Suppressor macrophage (primary cell): ENCODE data around the gene GPR176.
"Not testable (repeated sequence)": the region's sequence is repeated elsewhere in the genome, so short reads cannot be mapped to it uniquely, and the experiment has no call there.

ENCODE experiments used
- DNase-seq, 4 experiments: peaks; one replicate each; pipeline ENCODE4 v3.0.0-alpha.2; 2020 to 2022

The GPR176 gene

DNA sequence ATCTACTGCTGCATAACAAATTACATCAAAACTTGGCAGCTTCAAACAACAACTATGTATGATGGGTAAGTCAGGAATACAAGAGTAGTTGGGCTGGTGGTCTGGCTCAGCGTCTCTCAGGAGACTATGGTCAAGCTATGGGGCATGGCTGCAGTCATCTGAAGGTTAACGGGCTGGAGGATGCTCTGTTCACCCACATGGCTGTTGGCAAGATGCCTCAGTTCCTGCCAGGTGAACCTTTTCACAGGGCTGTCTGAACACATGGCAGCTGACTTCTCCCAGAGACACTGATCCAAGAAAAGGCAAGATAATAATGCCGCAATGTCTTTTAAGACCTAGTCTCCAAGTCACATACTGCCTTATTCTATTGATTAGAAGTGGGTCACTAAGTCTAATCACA lies 63.7 kb downstream of the GPR176 start:
- no peak for DNase-seq

DNA sequence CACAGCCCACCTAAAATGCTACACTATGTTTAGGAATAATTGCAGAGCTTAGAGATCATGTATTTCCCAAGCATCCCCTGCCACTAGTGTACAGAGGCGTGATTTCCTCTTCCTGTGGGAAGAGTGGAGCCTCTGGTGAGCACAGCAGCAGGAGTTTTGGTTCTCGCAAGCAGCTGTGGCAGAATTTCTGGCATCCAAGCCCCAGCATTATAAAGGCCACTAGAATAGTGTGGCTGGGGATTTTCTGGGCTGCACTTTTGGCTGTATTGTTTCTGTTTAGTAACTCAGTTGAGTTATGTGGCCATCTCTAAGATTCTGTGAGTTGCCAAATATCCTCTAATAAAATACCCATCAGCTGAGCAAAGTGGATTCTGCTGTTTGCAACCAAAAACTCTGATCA lies 64.7 kb downstream of the GPR176 start:
- peak in 1 of 4 experiments; percentile 6 for DNase-seq

DNA sequence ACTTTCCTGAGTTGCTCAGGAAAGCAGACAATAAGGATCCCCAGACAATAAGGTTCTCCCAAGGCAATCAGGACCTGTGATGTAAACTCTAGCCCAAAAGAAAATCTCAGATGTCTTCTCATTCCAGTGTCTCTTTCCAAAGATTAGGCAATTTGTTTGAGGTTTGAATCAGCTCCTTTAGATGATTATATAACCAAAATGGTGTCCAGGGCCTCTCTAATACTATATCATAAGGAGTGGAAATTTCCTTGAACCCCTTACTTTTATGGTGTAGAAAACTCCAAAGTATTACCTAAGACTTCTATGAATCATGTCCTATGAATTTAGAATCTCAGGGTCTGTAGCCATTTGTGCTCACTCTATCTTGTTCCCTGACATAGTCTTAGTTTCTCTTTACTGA lies 65.9 kb downstream of the GPR176 start:
- DNase-seq: no peak

DNA sequence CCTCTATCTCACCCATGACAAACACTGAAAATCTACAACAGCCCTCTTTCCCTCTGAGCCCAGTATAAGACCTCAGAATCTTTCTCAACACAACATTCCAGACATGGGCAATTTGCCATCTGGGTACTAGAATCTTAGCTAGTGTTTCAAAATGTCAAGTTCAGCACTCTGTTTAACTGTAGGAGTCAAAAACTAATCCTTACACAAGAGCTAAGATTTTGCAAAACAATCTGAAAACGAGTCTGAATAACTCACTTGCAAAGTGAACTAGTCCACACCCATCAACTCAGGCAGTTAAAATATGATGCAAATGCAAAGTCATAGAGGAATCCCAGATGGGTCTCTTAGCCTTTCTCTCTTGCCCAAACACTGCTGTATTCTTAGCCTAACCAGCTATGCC lies 67.8 kb downstream of the GPR176 start:
- DNase-seq: peak in 2 of 4 experiments; percentile 7 to 18

DNA sequence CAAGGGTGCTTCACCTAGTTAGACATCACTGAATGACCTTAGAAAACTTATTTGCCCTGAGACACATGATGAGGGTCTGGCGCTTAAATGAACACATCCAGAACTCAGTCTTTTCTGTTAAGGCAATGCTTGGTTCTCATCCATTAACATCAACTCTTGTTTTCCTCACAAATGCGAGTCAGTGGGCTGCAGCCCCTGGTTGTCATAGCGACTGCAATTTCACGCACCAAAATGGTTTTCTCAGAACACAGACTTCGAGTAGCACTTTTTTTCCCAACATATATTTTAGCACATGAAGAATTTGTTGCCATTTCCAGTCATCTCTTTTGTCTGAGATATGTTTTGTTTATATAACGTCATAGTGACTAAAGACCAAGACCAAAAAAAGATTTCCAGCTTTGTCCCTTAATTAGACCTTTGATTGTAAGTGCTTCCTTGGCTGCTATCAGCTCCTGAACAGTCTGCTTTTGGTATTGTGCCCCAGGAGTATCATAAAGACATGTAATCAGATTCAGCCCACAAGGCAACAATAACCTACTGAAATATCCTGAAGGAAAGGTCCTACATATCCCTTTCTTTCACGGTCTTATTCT lies 68.5 kb downstream of the GPR176 start:
- no peak for DNase-seq

DNA sequence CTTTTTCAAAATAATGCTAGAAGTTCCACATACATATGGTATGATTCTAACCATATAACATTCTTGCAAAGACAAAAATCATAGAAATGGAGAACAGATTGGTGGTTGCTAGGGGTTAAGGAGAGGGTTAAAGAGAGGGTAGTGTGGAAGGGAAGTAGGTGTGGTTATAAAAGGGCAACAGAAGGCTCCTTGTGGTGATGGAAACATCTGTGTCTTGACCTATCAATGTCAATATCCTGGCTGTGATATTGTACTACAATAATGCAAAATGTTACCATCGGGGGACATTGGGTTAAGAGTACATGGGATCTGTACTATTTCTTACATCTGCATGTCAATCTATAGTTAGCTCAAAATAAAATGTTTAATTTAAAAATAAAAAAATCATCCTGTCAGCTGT lies 69.6 kb downstream of the GPR176 start:
- no peak for DNase-seq

DNA sequence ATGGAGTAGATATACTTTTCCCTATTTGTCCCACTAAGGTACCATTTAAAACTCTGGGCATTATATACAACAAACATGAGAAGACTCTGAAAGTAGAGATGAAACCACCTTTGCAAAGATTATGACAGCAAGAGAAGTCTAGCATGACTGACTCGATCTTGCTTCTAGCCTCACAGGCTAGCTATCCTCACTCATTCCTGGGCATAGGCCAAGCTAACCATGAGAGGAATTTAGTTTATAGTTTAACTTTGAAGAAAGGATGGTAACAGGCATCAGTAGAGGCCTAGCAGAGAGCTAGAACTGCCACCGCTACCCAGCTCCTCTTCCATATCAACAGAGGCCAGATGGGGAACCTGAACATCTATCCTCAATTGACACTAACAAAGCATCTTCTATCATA lies 74.0 kb downstream of the GPR176 start:
- DNase-seq: no peak

DNA sequence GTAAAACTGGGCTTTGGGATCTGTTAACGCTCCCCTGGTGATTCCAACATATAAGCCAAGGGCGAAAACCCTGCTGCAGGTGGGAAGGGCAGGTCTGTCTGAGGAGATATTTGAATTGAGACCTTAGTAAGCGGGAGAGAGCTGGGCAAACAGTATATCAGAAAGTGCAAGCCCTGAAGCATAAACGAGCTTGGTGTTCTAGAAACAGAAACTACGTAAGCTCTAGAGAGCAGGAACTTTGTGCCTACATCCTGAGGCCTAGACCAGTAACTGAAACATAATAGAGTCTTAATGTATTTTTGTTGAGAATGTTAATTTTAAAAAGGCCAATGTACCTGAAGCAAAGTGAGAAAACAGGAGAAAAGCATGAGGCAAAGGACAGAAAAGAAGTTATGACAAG lies 74.5 kb downstream of the GPR176 start:
- DNase-seq: no peak

DNA sequence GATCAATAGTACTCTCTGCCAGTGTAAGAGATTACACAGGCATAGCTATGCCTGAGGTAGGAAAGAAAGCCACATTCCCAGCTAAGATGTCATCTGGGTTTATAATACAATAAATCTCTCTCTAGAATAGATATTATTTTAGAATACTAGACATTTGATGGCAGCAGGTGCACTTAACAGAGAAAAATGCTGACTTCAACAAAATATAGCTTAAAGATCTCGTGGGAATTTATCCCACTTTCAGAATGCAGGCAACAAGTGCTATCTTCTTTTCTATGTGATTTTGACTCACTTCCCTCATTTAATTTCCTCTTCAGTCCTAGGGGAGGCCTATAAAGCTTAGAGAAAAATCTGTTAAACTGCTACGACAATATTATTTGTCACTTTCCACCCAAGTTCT lies 76.5 kb downstream of the GPR176 start:
- DNase-seq: no peak

DNA sequence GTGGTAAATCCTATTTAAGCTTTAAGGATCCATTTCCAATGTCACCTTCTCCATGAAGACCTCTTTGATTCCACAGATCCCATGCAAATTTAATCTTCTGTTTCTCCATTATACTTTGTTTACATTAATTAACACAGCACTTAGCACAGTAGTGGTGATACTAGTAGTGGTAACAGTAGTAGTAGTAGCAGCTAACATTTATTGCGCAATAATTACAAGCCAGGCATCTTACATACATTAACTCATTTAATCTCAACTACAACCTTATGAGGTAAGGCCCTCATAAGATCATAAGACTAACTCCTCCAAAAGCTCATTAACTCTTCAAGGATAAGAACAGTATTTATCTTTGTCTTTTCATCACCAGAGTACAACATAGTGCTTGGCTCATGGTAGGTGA lies 82.6 kb downstream of the GPR176 start:
- no peak for DNase-seq

DNA sequence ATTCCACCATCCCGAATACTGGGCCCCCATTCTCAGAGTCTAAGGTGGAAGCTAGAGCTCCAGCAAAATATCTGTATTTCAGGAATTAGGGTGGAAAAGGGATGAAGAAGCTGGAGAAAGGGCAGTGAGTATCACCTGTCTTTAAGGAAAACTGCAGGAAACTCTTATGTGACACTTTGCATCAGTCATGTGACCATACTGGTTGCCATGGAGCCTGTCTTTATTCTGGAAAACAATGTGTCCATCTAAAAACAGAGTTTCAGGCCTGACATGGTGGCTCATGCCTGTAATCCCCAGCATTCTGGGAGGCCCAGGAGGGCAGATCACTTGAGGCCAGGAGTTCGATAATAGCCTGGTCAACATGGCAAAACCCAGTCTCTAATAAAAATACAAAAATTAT lies 84.5 kb downstream of the GPR176 start:
- DNase-seq: no peak

DNA sequence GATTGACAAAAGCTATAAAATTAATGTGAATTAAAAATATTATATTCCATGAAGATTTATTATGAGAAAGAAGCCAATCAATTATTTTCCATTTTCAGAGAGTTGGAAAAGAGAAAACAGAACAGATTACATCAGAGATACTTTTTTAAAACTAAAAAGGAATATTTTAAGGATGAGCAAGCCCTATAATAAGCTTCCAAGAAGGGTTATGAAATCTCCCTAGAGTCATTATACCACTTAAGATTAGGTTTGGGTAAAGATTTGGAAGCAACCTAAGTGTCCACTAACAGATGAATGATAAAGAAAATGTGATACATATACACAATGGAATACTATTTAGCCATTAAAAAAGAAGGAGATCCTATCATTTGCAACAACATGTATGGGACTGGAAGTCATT lies 85.8 kb downstream of the GPR176 start:
- DNase-seq: no peak

DNA sequence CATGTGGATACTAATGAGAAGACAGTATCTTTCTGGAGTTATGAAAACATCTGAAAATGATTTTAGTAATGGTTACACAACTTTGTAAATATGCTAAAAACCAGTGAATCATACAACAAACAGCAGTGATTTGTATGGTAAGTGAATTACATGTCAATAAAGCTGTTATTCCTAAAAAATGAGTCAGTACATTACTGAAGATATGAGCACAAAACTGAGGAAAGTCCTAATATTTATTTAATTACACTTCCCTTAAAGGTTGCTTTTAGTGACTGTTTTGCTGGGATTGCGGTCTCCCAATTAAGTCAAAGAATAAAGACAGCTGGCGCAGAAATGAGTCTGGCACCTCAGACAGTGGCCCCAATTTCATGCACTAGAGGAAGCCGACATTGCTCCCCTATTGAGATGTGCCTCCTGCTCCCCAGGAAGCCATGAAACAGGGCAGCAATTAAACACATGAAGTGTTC lies 86.5 kb downstream of the GPR176 start:
- no peak for DNase-seq

DNA sequence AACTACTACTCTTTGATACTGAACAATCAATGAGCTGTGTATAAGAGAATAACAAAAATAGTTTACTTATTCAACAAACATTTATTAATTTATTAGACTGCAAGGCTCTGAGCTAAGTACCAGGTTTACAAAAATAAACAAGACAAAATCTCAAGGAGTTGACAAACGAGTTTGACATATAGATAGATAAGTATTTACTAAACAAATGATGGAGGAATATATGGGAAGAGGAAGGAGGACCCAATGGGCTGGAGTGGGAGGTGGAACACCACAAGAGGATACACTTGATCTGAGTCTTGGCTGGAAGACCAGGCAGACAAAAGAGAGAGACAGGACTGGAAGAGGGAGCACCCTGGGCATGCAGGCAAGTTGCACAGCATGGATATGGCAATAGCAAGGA lies 89.9 kb downstream of the GPR176 start:
- no peak for DNase-seq

DNA sequence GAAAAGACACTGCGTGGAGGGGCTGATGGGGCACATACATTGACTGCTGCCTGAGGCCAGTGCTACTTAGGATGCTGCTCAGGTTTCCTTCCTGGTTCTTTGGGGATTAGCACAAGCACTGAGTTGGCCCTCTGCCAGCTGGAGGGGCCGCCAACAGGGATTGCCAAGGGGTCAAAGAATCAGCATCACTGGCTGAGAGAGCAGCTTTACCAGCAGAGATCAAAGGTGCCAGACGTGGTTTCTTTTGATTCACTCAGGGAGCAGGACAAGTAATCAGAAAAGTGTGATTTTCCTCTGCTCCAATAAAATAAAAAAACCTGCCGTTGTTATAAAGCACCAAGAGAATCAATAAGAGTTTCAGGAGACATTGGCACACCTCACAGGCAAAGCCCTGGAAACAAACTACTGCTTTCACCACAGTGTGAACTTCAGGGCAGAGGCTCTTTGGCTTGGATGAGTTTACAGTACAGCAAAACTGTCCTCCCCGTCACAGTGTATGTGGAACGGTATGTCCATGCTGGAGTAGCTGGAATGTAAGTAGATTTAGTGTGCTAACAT lies 91.6 kb downstream of the GPR176 start:
- no peak for DNase-seq

DNA sequence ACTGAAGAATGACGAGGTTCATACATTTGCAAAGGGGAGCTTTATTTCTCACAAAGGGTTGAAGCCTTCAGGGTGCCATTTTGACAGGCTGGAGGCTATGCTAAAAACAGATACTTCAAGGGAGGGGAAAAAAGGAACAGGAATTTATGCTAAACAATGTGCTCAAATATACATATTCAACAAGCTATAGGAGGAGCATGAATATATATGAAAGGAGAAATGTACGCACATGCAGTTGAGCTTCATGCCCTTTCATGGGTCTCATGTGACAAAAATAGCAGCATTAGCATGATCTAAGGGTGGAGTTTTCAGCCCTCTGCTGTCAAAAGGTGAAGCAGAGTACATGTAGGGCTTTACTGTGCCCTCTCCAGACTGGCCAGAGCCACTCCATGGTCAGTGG lies 93.1 kb downstream of the GPR176 start:
- DNase-seq: no peak

DNA sequence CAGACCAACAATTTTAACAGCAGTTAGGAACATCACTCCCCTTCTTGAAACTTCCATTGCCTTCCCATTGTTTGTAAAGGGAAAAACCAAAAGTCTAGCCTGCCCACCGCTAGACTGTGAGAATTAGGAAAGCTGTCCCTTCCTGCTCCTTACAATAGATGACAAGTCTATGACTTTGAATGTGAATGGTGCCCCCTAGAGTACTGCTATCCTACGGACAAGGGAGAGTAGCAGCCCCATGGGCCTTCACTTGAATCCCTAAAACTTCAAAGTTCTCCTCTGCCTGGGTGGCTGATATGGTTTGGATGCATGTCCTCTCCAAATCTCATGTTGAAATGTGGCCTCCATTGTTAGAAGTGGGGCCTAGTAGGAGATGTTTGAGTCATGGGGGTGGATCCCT lies 96.4 kb downstream of the GPR176 start:
- DNase-seq: no peak

DNA sequence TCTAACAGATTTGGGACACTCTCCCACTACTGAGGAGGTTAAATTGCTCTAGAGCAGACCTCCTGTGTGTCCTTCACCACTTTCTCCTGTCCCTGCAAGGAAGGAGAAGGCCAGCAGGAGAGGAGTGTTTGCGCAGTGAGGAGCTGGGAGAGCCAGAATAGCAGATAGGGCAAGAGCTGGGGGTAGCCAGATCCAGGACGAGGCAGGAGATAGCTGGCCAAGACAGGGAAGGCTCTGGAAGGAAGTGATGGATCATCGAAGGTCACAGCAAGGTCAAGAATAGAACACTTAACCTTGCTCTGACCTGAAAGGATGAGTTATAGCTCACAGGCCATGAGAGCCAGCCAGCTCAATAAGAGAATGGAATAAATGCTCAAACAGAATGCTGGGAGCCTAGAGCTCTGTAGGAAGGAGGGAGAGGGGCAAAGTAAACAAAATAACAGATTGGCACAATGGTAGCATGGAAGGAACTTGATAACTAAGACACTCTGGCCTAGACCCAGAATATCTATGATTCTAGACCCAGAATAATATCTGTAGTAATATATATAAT lies 99.9 kb downstream of the GPR176 start:
- no peak for DNase-seq

DNA sequence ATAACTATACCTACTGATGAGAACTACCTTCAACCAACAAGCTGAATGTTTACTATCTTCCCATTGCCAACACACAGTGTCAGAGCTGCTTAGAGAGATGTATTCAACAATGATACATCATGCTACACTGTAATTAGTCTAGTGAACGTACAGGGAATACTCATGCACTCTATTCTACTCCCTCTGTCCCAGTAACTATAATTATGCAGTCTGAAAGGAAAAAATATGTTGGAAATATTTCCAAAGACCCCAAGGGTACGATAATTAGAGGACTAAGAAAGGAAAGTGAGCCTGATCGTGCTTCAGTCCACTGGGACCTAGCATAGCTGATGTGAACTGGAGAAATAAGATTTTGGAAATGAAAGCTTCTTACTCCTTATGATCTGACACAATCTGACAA lies 100.5 kb downstream of the GPR176 start:
- no peak for DNase-seq

DNA sequence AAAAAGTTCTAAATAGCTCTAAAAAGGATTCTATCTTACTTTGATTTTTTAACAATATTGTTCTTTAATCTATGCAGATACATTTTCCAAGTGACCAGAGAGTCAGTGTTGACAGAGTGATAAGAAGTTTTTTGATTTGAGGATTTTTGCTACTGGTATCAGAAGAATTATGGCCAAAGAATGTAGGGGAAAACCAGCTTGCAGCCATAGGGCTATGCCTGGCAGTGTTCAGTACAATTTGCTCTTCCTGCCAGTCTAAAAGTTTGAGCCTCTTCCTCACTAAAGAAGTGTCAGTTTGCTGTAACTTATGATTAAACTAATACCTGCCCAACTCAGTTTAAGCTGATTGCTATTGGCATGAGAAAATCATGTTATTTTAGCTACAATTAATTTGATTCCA lies 102.2 kb downstream of the GPR176 start:
- no peak for DNase-seq

DNA sequence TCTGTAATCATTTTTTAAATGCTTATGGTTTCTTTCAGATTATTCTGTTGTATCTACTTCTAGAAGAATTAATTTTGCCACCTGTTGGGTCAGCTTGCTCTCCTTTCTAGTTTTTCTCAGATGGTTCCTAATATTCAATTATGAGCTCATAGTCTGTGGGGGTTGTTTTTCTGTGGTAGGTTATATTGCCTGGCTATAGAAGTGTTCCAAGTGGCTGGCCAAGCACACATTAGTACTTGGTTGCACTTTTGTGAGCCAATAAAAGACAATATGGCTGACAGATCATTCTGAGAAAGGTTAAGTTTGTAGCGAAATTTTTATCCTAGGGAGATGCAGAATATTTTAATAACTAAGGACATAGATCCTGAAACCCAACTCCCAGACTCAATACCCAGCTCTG lies 105.6 kb downstream of the GPR176 start:
- no peak for DNase-seq

DNA sequence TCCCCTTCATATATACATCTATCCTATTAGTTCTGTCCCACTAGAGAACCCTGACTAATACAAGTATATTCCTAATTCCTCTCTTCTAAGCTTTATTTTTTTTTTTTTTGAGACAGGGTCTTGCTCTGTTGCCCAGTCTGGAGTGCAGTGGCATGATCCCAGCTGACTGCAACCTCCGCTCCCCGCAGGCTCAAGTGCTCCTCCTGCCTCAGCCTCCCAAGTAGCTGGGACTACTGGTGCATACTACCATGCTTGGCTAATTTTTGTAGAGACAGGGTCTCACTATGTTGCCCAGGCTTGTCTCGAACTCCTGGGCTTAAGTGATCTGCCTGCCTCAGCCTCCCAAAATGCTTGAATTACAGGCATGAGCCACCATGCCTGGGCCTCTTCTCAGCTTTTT lies 107.4 kb downstream of the GPR176 start:
- not testable (repeated sequence) for DNase-seq

DNA sequence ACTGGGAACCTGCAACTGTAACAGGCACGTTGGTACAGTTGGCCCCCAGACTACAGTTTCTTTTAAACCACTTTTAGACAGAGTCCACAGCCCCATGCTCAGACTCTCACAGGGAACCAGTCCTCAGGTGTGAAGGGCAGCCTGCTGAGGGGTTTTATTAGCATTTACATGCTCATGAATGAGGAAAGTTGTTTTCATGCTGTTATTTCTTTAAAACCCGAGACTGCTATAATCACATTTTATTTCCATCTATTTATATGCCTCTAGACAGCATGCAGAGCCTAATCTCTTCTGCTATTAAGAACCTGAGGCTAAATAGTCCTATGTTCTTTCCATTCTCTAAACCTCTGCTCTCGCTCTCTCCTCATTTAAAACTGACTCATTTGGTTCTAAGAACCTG lies 111.2 kb downstream of the GPR176 start:
- DNase-seq: no peak

DNA sequence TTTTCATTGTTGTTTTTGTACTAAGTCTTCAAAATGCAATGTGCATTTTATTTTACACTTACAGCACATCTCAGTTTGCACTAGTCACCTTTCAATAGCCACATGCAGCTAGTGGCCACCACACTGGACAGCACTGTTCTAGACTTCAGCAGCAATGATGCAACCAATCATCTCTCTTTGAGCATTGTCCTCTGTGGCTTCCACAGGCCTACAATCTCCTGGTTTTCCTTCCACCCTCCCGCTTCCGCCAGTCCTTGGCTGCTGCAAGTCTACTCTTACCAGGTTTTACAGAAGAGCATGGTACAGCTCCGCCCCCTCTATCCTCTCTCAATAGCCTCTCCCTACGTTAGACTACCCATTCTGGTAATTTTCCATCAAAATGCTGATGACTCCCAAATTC lies 112.3 kb downstream of the GPR176 start:
- DNase-seq: no peak

DNA sequence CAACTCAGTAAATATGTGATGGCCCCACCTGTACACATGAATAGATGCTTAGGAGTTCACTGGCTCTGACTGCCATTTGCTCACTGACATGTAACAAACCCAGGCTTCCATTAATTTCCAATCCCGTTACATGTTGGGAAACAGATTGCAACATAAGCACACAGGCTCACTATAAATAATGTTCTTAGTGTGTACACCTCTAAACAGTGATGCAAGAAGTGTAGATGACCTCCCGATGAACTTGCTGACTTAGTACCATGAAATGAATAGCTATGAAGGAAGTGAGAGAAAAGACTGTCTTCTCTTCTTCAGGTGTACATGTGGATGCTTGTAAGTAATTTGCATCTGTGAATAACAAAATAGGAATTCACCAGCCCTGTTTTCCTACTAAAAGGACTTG lies 116.0 kb downstream of the GPR176 start:
- peak in 1 of 4 experiments; percentile 3 for DNase-seq
